ENCODE measurements around the gene RPS6KL1. TPM values are rescaled to one million over a fixed set of nuclear protein-coding genes. Genes with fewer than 3 reads are reported as not detected.

Gene RPS6KL1
- total RNA-seq, 1 donor from 2014 or later: 0.97 TPM

- Mint-ChIP-seq H3K9me3 (ENCODE audit: unreplicated experiment) (no peaks in the 10 kb centered on the region), H3K36me3 (ENCODE audit: unreplicated experiment) (peaks cover 58% of the 10 kb centered on the region), H3K27ac (ENCODE audit: unreplicated experiment) (no peak overlapping the region), H3K27me3 (ENCODE audit: unreplicated experiment) (no peaks in the 10 kb centered on the region), H3K4me3 (ENCODE audit: unreplicated experiment) (no peak overlapping the region), H3K4me1 (ENCODE audit: unreplicated experiment) (peaks cover 6% of the 10 kb centered on the region)
- TF ChIP-seq CTCF (IDR thresholded peaks at IDR 0.05): no peak
- no peak for DNase-seq (ENCODE audit: extremely low spot score, unreplicated experiment)
Observed at GRCh38 chr14:74893614-74894091, 29.4 kb downstream of the RPS6KL1 start.

- Mint-ChIP-seq H3K4me3 (ENCODE audit: unreplicated experiment) (no peak overlapping the region), H3K36me3 (ENCODE audit: unreplicated experiment) (peaks cover 49% of the 10 kb centered on the region), H3K9me3 (ENCODE audit: unreplicated experiment) (no peaks in the 10 kb centered on the region), H3K4me1 (ENCODE audit: unreplicated experiment) (peaks cover 9% of the 10 kb centered on the region), H3K27me3 (ENCODE audit: unreplicated experiment) (no peaks in the 10 kb centered on the region), H3K27ac (ENCODE audit: unreplicated experiment) (no peak overlapping the region)
- no peak for DNase-seq (ENCODE audit: extremely low spot score, unreplicated experiment)
- no peak for TF ChIP-seq CTCF (IDR thresholded peaks at IDR 0.05)
Observed at GRCh38 chr14:74892745-74893144, 30.3 kb downstream of the RPS6KL1 start.

GRCh38 chr14:74891870-74892269, 31.2 kb downstream of the RPS6KL1 start:
- no peak for TF ChIP-seq CTCF (IDR thresholded peaks at IDR 0.05)
- Mint-ChIP-seq H3K36me3 (ENCODE audit: unreplicated experiment) (peaks cover 41% of the 10 kb centered on the region), H3K27ac (ENCODE audit: unreplicated experiment) (no peak overlapping the region), H3K4me3 (ENCODE audit: unreplicated experiment) (no peak overlapping the region), H3K9me3 (ENCODE audit: unreplicated experiment) (no peaks in the 10 kb centered on the region), H3K4me1 (ENCODE audit: unreplicated experiment) (peaks cover 9% of the 10 kb centered on the region), H3K27me3 (ENCODE audit: unreplicated experiment) (no peaks in the 10 kb centered on the region)
- no peak for DNase-seq (ENCODE audit: extremely low spot score, unreplicated experiment)

- Mint-ChIP-seq H3K4me1 (ENCODE audit: unreplicated experiment) (peaks cover 22% of the 10 kb centered on the region), H3K36me3 (ENCODE audit: unreplicated experiment) (peaks cover 36% of the 10 kb centered on the region), H3K27ac (ENCODE audit: unreplicated experiment) (no peak overlapping the region), H3K9me3 (ENCODE audit: unreplicated experiment) (no peaks in the 10 kb centered on the region), H3K4me3 (ENCODE audit: unreplicated experiment) (no peak overlapping the region), H3K27me3 (ENCODE audit: unreplicated experiment) (no peaks in the 10 kb centered on the region)
- TF ChIP-seq CTCF (IDR thresholded peaks at IDR 0.05): no peak
- no peak for DNase-seq (ENCODE audit: extremely low spot score, unreplicated experiment)
Observed at GRCh38 chr14:74890262-74890661, 32.8 kb downstream of the RPS6KL1 start.

GRCh38 chr14:74888164-74889158, 34.6 kb downstream of the RPS6KL1 start:
- Mint-ChIP-seq H3K36me3 (ENCODE audit: unreplicated experiment) (peaks cover 27% of the 10 kb centered on the region), H3K27me3 (ENCODE audit: unreplicated experiment) (no peaks in the 10 kb centered on the region), H3K4me1 (ENCODE audit: unreplicated experiment) (peaks cover 38% of the 10 kb centered on the region), H3K9me3 (ENCODE audit: unreplicated experiment) (no peaks in the 10 kb centered on the region), H3K4me3 (ENCODE audit: unreplicated experiment) (no peak overlapping the region), H3K27ac (ENCODE audit: unreplicated experiment) (no peak overlapping the region)
- TF ChIP-seq CTCF (IDR thresholded peaks at IDR 0.05): no peak
- no peak for DNase-seq (ENCODE audit: extremely low spot score, unreplicated experiment)
